ENCODE measurements around the gene CCDC106.

Gene CCDC106

GRCh38 chr19:55702131-55702627 lies 54.2 kb downstream of the CCDC106 start:
- Histone ChIP-seq H3K4me1 (ENCODE audit: insufficient read depth, low read length) (no peaks in the 10 kb centered on the region), H3K36me3 (ENCODE audit: insufficient read depth, low read depth, low read length) (peaks cover 21% of the 10 kb centered on the region), H3K27ac (ENCODE audit: low read length) (no peak overlapping the region), H3K9ac (ENCODE audit: low read depth, low read length) (no peak overlapping the region), H3K27me3 (ENCODE audit: insufficient read depth, low read length) (no peaks in the 10 kb centered on the region), H3K4me3 (ENCODE audit: low read length) (no peak overlapping the region), H3K9me3 (ENCODE audit: insufficient read depth, low read depth, low read length) (peaks cover 34% of the 10 kb centered on the region)
